ENCODE measurements around the gene AXIN1.

DNA sequence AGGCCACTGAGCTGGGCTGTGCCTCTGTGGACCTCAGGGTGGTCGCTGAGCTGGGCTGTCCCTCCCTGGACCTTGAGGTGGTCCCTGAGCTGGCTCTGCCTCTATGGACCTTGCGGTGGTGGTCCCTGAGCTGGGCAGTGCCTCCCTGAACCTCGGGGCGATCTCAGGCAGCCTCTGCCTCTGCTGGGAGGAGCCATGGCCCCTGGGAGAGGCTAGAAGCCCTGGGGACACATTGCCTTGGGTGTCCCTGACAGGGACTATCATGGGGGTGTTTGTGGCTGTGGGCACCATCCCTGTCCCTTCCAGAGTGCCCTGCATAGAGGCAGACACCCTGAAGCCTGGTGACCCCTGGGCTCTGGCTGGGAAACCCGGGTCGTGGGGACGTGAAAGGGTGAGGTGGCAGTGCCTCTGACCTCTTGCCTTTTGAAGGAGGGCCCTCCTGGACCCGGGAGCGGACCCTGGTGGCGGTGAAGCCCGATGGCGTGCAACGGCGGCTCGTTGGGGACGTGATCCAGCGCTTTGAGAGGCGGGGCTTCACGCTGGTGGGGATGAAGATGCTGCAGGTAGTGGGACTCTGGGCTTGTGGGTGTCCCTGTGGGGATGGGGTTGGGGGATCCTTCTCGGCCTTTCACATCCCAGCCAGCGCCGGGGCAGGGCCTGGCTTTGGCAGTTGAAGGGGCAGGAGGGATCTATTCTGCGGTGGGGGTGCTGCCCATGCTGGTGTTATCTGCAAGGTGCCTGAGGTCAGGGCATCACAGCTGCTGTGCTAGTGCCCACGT, 46.2 kb upstream of the AXIN1 start:
- TF ChIP-seq, protein P1, sequence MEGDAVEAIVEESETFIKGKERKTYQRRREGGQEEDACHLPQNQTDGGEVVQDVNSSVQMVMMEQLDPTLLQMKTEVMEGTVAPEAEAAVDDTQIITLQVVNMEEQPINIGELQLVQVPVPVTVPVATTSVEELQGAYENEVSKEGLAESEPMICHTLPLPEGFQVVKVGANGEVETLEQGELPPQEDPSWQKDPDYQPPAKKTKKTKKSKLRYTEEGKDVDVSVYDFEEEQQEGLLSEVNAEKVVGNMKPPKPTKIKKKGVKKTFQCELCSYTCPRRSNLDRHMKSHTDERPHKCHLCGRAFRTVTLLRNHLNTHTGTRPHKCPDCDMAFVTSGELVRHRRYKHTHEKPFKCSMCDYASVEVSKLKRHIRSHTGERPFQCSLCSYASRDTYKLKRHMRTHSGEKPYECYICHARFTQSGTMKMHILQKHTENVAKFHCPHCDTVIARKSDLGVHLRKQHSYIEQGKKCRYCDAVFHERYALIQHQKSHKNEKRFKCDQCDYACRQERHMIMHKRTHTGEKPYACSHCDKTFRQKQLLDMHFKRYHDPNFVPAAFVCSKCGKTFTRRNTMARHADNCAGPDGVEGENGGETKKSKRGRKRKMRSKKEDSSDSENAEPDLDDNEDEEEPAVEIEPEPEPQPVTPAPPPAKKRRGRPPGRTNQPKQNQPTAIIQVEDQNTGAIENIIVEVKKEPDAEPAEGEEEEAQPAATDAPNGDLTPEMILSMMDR (IDR thresholded peaks at IDR 0.05): no peak
- TF ChIP-seq POLR2A (IDR thresholded peaks at IDR 0.05): no peak
- TF ChIP-seq POLR2AphosphoS5 (IDR thresholded peaks at IDR 0.05): no peak
- TF ChIP-seq EP300 (IDR thresholded peaks at IDR 0.05): no peak
